ENCODE data around the gene EFNA5. TPM values are rescaled to one million over a fixed set of nuclear protein-coding genes. Genes with fewer than 3 reads are reported as not detected.

The EFNA5 gene
- total RNA-seq, 3 donors from 2014 or later (not counting 1 experiment from before 2014, with no cell fraction given) = 2.2 to 8.1 (median 4.3) TPM

DNA sequence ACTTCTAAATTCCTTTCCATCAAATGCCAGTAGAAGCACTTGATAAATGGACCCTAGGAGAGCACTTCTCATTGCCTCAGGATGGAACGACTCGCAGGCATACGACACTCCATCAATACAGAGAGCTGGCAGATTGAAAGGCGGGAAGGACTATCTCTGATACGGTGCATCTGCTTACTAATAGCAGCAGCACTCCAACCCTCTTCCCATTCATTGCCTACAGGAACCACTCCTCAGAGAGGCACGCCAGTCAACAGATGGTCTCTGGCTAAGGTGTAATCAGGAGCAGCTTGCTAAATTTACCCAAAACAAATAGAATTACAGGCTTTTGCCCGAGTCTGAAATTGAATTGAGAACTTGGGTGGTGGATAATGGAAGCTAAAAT lies 168.1 kb downstream of the EFNA5 start:
- intact Hi-C loops (cut with micrococcal nuclease) = loop anchor here (2.0 to 5.0 kb wide), 2 partner anchors 16 to 35 kb away; no protein-coding TSS in a partner anchor
- 98% methylated on average over 7 of the region's 7 CpGs for WGBS (ENCODE audit: insufficient coverage)
- H3K27ac Mint-ChIP-seq = peak overlapping the region; percentile 83 to 92
- no peak overlapping the region for H3K4me3 ChIP-seq (ENCODE audit: low read length)
- peaks cover 26 to 29% of the 10 kb centered on the region in 2 donors for H3K4me1 Mint-ChIP-seq
- H3K27ac ChIP-seq (ENCODE audit: low read length) = peak overlapping the region; percentile 75
- H3K4me3 Mint-ChIP-seq = peak overlapping the region; percentile 70
- no peaks in the 10 kb centered on the region for H3K9me3 ChIP-seq (ENCODE audit: control insufficient read depth, insufficient read depth, low read length)
- TF ChIP-seq, protein P1, sequence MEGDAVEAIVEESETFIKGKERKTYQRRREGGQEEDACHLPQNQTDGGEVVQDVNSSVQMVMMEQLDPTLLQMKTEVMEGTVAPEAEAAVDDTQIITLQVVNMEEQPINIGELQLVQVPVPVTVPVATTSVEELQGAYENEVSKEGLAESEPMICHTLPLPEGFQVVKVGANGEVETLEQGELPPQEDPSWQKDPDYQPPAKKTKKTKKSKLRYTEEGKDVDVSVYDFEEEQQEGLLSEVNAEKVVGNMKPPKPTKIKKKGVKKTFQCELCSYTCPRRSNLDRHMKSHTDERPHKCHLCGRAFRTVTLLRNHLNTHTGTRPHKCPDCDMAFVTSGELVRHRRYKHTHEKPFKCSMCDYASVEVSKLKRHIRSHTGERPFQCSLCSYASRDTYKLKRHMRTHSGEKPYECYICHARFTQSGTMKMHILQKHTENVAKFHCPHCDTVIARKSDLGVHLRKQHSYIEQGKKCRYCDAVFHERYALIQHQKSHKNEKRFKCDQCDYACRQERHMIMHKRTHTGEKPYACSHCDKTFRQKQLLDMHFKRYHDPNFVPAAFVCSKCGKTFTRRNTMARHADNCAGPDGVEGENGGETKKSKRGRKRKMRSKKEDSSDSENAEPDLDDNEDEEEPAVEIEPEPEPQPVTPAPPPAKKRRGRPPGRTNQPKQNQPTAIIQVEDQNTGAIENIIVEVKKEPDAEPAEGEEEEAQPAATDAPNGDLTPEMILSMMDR (IDR thresholded peaks at IDR 0.05) = no peak
- H3K36me3 Mint-ChIP-seq = no peaks in the 10 kb centered on the region
- ATAC-seq = no peak
- H3K9me3 Mint-ChIP-seq = peaks cover 2 to 3% of the 10 kb centered on the region in 2 donors
- H3K4me1 ChIP-seq (ENCODE audit: control insufficient read depth, insufficient read depth, low read length) = peaks cover 8% of the 10 kb centered on the region
- peaks cover 0 to 3% of the 10 kb centered on the region in 2 donors for H3K27me3 Mint-ChIP-seq (ENCODE audit: low read depth in 2 of 2)
- no peak for DNase-seq
- H3K36me3 ChIP-seq (ENCODE audit: control insufficient read depth, insufficient read depth, low read length) = no peaks in the 10 kb centered on the region
- H3K27me3 ChIP-seq (ENCODE audit: control insufficient read depth, insufficient read depth, low read length) = peaks cover 5% of the 10 kb centered on the region

DNA sequence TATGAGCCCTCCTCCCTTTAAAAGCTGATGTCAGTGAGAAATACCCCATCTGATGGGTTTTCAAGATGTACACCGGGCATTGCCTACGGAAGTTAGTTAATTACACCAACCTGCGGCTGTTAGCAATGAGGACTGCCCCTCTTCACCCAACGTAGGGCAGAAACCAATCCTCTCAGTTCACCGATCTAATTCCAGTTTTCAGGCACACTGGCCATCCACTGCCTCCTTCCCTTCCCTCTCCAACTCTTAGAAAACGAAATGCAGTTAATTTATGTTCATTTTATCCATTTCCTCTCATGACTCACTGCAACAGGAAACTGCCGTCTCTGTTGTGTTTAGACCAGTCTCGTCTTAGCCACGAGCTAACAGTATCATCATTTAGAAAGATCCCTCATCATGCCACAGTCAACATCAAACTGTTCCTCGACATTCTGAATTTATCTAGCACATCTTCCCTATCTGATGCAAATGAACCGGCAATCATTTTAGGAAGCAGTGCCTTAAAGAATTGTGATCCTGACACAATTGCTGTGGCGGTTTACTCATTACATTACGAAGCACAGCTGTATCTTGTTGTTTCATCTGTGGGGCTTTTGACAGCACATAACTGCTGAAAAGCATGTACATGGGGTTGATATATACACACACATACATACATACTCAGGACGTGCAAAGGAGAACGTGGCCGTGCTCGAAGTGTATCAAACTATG lies 168.6 kb downstream of the EFNA5 start:
- Histone ChIP-seq H3K9me3 (ENCODE audit: control insufficient read depth, insufficient read depth, low read length) (no peaks in the 10 kb centered on the region), H3K27me3 (ENCODE audit: control insufficient read depth, insufficient read depth, low read length) (peaks cover 5% of the 10 kb centered on the region), H3K27ac (ENCODE audit: low read length) (peak overlapping the region; percentile 75), H3K36me3 (ENCODE audit: control insufficient read depth, insufficient read depth, low read length) (no peaks in the 10 kb centered on the region), H3K4me3 (ENCODE audit: low read length) (no peak overlapping the region), H3K4me1 (ENCODE audit: control insufficient read depth, insufficient read depth, low read length) (peaks cover 8% of the 10 kb centered on the region)
- intact Hi-C loops (cut with micrococcal nuclease) = loop anchor here (2.0 to 5.0 kb wide), 2 partner anchors 15 to 35 kb away; no protein-coding TSS in a partner anchor
- Mint-ChIP-seq H3K27ac (peak overlapping the region; percentile 83 to 92), H3K9me3 (peaks cover 2 to 3% of the 10 kb centered on the region in 2 donors), H3K27me3 (ENCODE audit: low read depth in 2 of 2) (peaks cover 0 to 3% of the 10 kb centered on the region in 2 donors), H3K4me1 (peaks cover 26 to 29% of the 10 kb centered on the region in 2 donors), H3K4me3 (peak overlapping the region; percentile 70), H3K36me3 (no peaks in the 10 kb centered on the region)
- TF ChIP-seq, protein P1 (IDR thresholded peaks at IDR 0.05) = no peak
- peak; percentile 88 to 93 (median 92) for ATAC-seq
- 62% methylated on average over 17 of the region's 17 CpGs for WGBS (ENCODE audit: insufficient coverage)
- DNase-seq = peak in 1 of 2 donors; percentile 39

DNA sequence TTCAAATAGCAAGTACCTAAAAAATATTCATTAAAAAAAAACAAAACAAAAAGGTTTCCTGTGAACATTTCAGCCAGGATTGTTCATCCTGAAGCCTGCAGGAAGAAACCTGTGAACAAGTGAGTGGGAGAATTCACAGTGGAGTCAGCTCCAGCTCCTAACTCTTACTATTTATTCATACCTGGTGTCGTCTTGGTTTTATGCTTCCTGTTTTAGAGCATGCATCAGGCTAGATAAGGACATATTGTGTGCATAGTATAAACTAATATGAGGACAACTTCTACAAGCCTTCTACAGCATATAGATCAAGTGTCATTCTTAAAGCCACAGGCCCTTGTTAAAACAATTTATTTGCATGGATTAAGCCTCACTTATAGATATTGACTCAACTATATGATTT lies 169.9 kb downstream of the EFNA5 start:
- H3K4me1 Mint-ChIP-seq = peaks cover 26 to 29% of the 10 kb centered on the region in 2 donors

More for the DNA sequence above, 169.9 kb downstream of the EFNA5 start:
- no peak overlapping the region for H3K4me3 ChIP-seq (ENCODE audit: low read length)
- no peak overlapping the region for H3K27ac ChIP-seq (ENCODE audit: low read length)
- peaks cover under 1% of the 10 kb centered on the region for H3K27me3 ChIP-seq (ENCODE audit: control insufficient read depth, insufficient read depth, low read length)
- H3K4me1 ChIP-seq (ENCODE audit: control insufficient read depth, insufficient read depth, low read length) = peaks cover 8% of the 10 kb centered on the region
- H3K4me3 Mint-ChIP-seq = no peak overlapping the region
- DNase-seq (no peak), ATAC-seq (no peak)
- H3K36me3 ChIP-seq (ENCODE audit: control insufficient read depth, insufficient read depth, low read length) = no peaks in the 10 kb centered on the region
- TF ChIP-seq, protein P1 (IDR thresholded peaks at IDR 0.05) = no peak
- H3K27ac Mint-ChIP-seq = peak overlapping the region; percentile 12 to 29
- H3K9me3 Mint-ChIP-seq = peaks cover 2 to 3% of the 10 kb centered on the region in 2 donors
- intact Hi-C loops (cut with micrococcal nuclease) = loop anchor here (5.0 kb wide), 1 partner anchor 34 kb away; no protein-coding TSS in a partner anchor
- no peaks in the 10 kb centered on the region for H3K27me3 Mint-ChIP-seq (ENCODE audit: low read depth in 2 of 2)
- H3K36me3 Mint-ChIP-seq = no peaks in the 10 kb centered on the region
- no CpG with 5 or more reads among the region's 1 CpG for WGBS (ENCODE audit: insufficient coverage)
- no peaks in the 10 kb centered on the region for H3K9me3 ChIP-seq (ENCODE audit: control insufficient read depth, insufficient read depth, low read length)

All from natural killer cell (primary cell).